GM08714 (cell line): ENCODE results near the gene NF1.

Experiments used
- H3K4me3 ChIP-seq: fragments of 200-500 bp; sonication (Bioruptor generic); 2 replicates; pipeline ENCODE4 v1.5.1; 2014; ENCODE audit warnings: mild to moderate bottlenecking, low read length, inconsistent platforms
- ZNF274 ChIP-seq: IDR thresholded peaks from 2 replicates; pipeline ENCODE4 v1.6.1; 2012; ENCODE audit warnings: mild to moderate bottlenecking, low read depth, low read length

NF1 gene

DNA sequence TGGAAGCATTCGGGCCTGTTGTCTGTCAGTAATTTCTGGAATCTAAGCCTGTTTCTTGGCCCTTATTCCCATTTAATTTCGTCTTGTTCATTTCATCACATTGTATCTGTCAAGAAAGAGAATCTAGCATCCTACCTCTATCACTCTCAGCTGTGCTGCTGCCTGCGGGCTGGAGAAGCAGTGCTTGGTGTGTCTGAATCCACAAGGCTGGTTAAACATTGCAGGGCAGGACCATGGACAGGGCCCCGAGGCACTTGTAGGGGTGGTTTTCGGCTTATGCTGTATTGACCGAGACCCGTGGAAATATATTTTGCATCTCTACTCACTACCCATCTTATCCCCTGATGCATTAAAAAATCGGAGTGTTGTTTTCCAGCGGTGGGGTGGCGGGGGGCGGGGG is 299.8 kb downstream of the NF1 start:
- TF ChIP-seq ZNF274 = no peak
- H3K4me3 ChIP-seq = no peak overlapping the region

DNA sequence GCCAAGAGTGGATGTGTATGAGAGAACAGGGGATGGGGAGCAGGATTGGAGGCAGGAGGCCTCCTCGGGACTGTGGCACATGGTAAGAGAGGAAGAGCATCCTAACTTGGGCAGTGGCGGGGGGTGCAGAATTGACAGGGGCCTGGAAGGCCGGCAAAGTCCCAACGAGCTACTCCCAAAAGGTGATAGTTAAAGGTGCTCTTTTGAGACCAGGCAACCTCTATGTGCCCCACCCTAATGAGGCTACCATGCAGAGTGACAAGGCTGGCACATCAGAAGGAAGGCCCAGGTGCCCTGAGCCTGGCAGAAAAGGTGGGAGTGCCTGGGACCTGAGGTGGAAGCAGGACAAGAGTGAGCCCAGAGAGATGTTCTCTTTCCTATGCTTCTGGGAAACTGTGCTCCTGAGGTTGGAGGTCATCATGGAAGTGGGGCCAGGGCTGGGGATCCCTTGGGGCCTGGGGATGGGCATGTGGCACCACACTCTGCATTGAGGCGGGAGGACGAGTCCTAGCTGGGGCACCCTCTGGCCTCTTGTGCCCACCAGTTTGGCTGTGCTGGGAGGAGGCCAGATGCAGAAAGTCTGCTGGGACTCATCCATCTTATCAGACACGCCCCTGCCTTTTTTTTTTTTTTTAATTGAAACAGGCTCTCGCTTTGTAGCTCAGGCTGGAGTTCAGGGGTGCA is 302.6 kb downstream of the NF1 start:
- H3K4me3 ChIP-seq = no peak overlapping the region
- no peak for TF ChIP-seq ZNF274

DNA sequence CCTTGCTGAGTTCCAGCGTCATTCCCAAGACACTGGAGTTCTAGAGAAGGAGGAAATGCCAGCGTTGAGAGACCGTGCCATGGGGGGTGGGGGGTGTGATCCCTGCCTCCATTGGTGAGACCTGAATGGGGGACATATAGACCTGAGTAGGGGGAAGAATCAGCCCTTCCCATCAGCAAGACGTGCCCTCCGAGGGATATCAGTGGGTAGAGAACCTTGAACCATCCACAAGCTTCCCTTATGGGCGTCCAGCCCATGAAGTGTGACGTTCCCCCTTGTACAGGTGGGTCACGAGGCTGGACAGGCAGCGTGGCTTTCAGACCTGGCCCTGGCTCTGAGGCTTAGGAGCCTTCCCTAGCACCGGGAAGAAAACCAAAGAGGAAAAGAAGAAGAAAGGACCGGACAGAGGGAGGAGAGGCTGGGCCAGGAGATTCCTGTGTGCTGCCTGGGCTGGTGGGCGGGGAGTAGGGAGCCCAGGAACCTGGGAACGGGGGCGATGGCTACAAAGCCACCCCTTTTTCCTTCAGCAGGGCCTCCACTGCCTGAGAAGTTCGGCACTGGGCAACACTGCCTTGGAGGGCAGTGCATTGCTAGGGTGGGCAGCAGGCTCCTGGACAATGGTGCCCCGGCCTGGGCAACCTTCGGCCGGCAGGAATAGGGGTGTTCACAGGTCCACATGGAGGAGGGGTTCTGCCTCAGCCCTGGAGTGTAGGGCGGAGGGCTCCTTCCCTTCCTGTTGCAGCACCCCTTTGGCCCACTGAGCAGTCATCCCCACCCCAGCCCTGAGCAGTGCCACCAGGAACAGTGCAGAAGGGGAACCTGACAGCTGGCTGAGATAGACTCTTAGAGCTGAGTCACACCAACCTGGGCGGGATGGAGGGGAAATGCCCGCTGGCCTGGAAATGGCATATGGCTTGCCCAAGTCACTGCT is 303.9 kb downstream of the NF1 start:
- no peak for TF ChIP-seq ZNF274
- H3K4me3 ChIP-seq = no peak overlapping the region

DNA sequence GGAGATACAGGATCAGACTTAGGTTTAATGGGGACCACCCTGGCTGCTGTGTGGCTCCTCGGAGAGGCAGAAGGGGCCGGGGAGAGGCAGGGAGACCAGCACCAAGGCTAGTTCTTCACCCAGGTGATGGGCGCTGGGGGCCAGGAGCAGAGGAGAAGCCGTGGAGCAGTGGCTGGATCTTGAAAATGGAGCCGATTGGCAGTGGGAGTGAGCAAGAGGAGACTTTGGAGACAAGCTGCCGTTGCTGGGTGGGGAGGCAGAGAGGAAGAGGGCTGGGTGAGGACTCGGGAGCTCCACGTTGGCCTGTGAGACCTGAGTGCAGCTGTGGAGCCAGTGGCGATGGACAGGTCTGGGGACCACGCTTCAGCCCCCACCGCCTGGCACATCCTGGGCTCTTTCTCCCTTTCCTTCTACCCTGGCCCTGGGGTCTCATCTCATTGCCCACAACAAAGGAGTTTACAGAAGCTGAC is 305.7 kb downstream of the NF1 start:
- no peak overlapping the region for H3K4me3 ChIP-seq
- TF ChIP-seq ZNF274 = no peak

DNA sequence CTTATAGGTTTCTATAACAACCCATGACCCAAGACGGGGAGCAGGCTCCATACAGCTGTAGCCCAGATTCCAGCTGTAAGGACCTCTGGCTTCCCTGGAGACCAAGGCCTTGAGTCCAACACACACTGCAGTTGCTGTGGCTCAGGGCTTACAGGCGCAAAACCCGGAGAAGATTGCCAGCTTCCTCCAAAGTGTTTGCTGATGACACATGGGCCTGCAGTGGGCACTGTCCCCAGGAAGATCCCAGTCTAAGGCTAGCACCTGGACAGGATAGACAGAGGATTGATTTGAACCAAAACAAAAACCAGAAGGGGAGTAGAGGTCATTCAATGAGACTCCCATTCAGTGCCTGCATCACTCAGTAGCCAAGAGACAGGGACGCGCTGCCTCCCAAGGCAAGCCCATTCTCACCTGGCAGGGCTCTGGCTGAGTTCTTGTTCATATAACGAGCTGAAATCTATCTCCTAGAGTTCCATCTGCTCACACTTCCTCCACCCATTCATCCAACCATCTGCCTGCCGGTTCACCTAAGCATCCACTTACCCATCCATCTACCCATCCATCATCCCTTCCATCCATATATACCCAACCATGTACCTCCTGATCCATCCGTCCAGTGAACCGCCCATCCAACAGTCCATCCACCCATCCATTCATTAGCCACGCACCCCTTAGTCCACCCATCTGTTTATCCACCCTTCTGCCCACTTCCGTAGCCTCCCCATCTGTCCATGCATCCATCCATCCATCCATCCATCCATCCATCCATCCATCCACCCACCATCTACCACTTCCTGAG is 306.9 kb downstream of the NF1 start:
- no peak overlapping the region for H3K4me3 ChIP-seq
- TF ChIP-seq ZNF274 = no peak

DNA sequence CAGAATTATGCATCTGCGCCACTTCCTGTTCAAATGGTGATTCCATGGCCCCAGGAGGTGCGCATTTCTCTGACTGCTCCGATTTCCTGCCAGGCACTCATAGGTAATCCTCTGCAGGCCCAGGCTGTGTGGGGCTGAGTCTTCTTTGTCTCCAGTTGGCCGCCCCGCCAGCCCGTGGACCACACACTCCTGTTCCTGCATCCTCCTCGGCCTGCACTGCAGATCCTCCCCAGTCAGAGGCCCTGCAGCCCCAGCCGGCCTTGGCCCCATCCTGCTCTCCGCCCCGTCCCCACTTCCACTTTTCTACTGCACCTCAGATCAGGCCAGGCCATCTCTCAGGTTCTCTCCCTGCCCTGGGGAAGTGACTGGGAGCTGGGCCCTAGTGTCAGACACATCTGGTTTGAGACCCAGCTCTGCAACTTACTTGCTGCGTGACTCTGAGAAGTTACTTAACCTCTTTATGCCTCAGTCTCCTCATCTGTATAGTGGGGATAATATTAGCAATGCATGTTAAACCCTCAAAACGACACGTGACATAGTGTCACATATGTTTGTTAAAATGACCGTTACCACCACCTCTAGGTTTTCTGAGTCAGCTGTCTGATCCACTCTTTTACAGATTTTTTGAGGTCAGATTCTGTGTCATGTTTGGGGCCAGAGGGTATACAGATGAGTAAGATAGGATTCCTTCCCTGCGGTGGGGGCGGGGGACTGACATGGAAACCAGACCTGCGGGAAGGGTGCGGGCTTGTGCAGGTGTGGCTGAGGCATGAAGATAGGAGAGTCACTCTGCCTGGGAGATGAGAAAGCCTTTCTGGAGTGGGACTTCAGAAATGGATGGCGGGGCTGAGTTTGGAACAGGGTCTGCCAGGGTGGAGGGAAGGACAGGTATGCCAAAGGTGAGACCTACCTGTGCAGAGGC is 309.5 kb downstream of the NF1 start:
- H3K4me3 ChIP-seq = no peak overlapping the region
- no peak for TF ChIP-seq ZNF274

DNA sequence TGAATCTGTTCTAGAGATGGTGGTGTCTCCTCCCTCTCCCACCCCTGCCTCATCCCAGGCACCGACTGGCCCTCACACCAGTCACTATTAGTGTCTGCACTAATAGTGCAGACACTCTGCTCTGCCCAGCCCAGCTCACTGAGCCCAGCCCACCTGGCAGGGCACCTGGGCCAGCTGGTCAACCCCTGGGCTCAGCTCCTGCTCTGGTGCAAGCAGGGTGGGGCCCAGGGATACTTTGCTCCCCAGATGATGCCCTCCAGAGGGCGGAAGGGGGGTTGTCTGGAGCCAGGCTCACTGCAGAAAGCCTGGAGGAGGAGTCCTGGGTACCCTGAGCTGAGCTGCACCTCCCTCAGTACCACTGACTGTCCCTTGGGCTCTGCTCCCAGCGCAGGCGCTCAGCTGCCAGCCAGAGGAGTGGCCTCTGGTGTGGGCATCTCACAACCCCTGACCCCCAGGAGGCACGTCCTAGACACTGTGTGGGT is 311.2 kb downstream of the NF1 start:
- no peak overlapping the region for H3K4me3 ChIP-seq
- TF ChIP-seq ZNF274 = no peak

DNA sequence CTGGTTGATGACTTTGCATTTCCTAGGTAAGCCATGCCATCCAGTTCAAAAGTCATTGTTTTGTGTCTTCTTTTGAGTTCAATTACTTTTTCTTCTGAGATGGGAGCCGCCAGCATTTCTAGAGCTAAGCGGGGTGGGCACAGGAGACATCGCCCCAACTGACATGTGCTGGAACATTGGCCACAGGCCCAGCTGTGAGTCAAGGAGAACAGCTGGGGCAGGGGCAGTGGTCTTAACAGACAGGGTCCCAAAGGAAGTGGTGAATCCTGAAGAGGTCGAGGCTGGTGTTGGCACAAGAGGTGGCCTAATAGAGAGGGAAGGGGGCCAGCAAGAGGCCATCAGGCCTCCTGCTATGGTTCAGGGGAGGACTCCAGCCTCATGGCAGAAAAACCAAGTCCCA is 313.8 kb downstream of the NF1 start:
- no peak overlapping the region for H3K4me3 ChIP-seq
- TF ChIP-seq ZNF274 = no peak

DNA sequence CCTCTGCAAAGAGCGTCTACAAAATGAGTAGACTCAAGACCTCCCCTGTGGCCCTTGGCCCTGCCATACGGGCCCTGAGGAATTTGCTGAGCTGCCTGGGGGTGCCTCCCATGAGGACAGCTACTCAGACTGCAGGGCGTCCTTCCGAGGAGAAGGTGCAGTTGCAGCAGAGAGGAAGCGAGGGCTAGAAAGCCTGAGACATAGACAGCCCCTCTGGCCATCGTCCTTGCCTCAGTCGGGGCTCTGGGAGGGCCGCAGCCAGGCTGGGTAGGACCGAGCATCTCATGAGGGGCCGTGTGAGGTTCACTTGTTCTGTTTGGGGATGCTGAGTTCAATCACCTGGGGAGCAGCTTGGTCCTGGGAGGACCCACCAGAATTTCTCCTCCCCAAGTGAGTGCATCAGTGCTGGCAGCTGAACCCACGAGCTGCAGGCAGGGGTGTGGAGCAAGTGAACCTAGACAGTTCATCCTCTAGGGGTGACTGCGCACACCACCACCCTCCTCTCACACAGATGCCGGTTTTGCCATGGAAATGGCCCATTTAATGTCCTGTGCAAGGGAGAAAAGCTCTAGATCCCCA is 317.0 kb downstream of the NF1 start:
- H3K4me3 ChIP-seq = no peak overlapping the region
- no peak for TF ChIP-seq ZNF274

DNA sequence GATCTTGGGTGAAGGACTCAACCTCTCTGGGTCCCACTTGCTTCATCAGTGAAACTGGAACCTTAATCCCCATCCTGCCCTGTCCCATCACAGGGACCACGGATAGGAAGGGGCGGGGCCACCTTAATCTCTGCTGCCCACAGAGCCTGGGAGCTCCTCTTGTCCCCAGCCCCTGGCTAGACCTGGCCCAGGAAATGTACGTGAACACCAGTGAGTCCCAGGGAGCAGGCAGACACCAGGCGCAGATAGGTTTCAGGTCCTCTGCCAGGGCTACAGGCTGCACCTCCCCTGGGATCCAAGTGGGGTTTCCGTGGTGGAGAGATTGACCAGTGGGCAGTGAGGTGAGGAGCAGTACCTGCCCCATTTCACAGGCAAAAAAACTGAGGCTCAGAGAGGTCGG is 317.7 kb downstream of the NF1 start:
- no peak overlapping the region for H3K4me3 ChIP-seq
- TF ChIP-seq ZNF274 = no peak

DNA sequence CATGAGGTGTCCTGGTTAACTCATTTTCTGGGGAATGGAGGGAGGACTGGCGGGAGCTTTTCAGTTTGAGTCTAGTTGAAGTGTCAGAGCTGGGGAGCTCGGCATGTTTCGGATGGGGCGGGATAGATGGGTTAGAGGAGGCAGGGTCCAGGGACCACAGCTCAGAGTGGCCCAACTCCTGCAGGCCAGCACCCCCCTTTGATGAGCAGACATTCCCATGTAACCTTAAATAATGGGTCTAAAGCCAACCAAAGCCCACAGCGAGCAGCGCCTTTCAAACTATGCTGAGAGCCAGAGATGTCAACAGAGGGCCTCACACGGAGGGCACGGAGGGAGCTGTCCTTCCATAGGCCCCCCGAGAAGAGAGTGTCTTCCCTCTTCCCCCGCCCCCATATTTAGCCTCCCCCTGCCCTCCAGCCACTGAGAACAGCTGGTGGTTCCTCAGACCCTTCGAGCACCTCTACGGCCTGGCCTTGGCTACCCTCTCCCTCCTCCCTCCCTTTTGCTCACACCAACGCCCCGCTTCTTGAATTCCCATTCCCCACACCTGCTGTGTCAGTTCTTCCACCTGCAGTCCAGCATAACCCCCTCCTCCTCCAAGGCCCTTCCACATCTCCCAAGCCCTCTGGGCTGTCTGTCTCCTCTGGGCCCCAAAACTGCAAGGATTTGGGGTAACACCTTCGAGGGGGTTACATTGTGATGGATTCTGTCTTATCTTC is 318.5 kb downstream of the NF1 start:
- TF ChIP-seq ZNF274 = no peak
- H3K4me3 ChIP-seq = no peak overlapping the region

DNA sequence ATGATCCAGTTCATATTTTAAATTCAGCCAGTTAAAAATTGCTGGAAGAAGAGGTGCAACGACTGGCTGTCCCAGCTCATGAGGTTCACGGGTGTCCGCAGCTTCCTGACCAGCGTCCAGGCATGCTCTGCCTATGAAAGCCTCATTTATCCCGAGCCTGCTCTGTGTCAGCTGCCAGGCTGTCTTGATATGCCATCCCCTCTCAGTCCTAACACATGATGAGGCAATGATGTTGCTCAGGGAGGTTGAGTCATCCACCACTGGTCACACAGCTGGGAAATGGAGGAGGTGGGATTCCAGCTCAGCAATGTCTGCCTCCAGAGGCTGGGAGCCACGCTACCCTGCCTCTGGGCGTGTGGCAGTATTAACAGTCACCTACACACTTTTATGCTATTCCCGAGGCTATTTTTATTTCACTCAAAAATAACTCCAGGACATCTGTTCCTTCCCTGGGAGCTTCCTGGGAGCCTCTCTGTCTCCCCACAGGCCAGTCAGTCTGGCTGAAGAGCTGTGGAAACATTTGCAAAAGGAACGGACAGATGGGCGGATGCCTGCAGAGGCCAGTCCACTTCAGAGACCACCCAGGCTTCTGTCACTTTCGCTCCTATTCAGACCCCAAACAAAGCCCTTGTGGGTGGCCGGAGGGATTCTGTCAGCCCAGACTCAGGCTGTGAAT is 319.2 kb downstream of the NF1 start:
- no peak for TF ChIP-seq ZNF274
- no peak overlapping the region for H3K4me3 ChIP-seq
